Endometrial microvascular endothelial cells (primary cell): ENCODE data around the gene CIAO2A. TPM values are rescaled to one million over a fixed set of nuclear protein-coding genes. Genes with fewer than 3 reads are reported as not detected.
"Not testable (repeated sequence)": the region's sequence is repeated elsewhere in the genome, so short reads cannot be mapped to it uniquely, and the experiment has no call there.

Experiments
- in situ Hi-C: cut with HindIII; loops from 2 replicates; pipeline ENCODE4 v1.10.0; 2017; ENCODE audit warnings: low sequenced_read_pairs, low pct_unique_long_range_greater_than_20kb; ENCODE audit errors: inconsistent ontology term
- total RNA-seq: library from RNA; depleted of rRNA; stranded (reverse); fragments of >200 nt; gene quantifications from one replicate; pipeline ENCODE4 v1.2.3, GENCODE V29; 2015; ENCODE audit errors: inconsistent ontology term

Gene CIAO2A
- total RNA-seq, 1 donor from 2014 or later, result 72.7 TPM

GRCh38 chr15:64117759-64118487 is 24.3 kb upstream of the CIAO2A start:
- in situ Hi-C loops, result no loop called here

- in situ Hi-C loops, result no loop called here
Measured at GRCh38 chr15:64112904-64113303, 19.3 kb upstream of the CIAO2A start.

GRCh38 chr15:64112073-64112772 is 18.6 kb upstream of the CIAO2A start:
- in situ Hi-C loops, result no loop called here

- in situ Hi-C loops, result no loop called here
Measured at GRCh38 chr15:64111679-64112050, 18.0 kb upstream of the CIAO2A start.

- in situ Hi-C loops, result no loop called here
Measured at GRCh38 chr15:64110950-64111678, 17.5 kb upstream of the CIAO2A start.

- in situ Hi-C loops, result not testable (repeated sequence)
Measured at GRCh38 chr15:64110108-64110701, 16.6 kb upstream of the CIAO2A start.

GRCh38 chr15:64107337-64107736 is 13.7 kb upstream of the CIAO2A start:
- in situ Hi-C loops, result no loop called here

- in situ Hi-C loops, result no loop called here
Measured at GRCh38 chr15:64105113-64105704, 11.6 kb upstream of the CIAO2A start.

- in situ Hi-C loops, result no loop called here
Measured at GRCh38 chr15:64102497-64102896, 8.9 kb upstream of the CIAO2A start.

GRCh38 chr15:64100958-64101357 is 7.3 kb upstream of the CIAO2A start:
- in situ Hi-C loops, result no loop called here

GRCh38 chr15:64099379-64099778 is 5.7 kb upstream of the CIAO2A start:
- in situ Hi-C loops, result no loop called here

- in situ Hi-C loops, result no loop called here
Measured at GRCh38 chr15:64096668-64097384, 3.2 kb upstream of the CIAO2A start.

- in situ Hi-C loops, result no loop called here
Measured at GRCh38 chr15:64095795-64096667, 2.4 kb upstream of the CIAO2A start, which contains the start of gene SNX1. SNX1 (plus strand) TSS chr15:64095982; CDS start chr15:64096014, 32 bp downstream.

- in situ Hi-C loops, result no loop called here
Measured at GRCh38 chr15:64095431-64095794, 1.8 kb upstream of the CIAO2A start.

- in situ Hi-C loops, result no loop called here
Measured at GRCh38 chr15:64092864-64093626, 593 bp downstream of the CIAO2A start.

- in situ Hi-C loops, result no loop called here
Measured at GRCh38 chr15:64092075-64092820, 1.4 kb downstream of the CIAO2A start.
